Erythroblast (primary cell): ENCODE data around the gene CDHR3.

Experiments
- GATA1 ChIP-seq: IDR thresholded peaks from 2 replicates; pipeline ENCODE4 v1.6.1; 2011; ENCODE audit warnings: low read depth, mild to moderate bottlenecking, control low read depth, low read length, moderate library complexity
- POLR2A ChIP-seq: IDR thresholded peaks from 2 replicates; pipeline ENCODE4 v1.6.1; 2011; ENCODE audit warnings: mild to moderate bottlenecking, low read length

- TF ChIP-seq POLR2A (no peak), GATA1 (no peak)
Observed at GRCh38 chr7:106015381-106016218, 52.5 kb downstream of the CDHR3 start.
